COLO829 (cell line): ENCODE data around the gene BPHL.
"Not testable (repeated sequence)": the region's sequence is repeated elsewhere in the genome, so short reads cannot be mapped to it uniquely, and the experiment has no call there.

Source experiments
- DNase-seq: peaks from one replicate; pipeline ENCODE4 v3.0.0; 2012; ENCODE audit warnings: low spot score

BPHL gene

DNA sequence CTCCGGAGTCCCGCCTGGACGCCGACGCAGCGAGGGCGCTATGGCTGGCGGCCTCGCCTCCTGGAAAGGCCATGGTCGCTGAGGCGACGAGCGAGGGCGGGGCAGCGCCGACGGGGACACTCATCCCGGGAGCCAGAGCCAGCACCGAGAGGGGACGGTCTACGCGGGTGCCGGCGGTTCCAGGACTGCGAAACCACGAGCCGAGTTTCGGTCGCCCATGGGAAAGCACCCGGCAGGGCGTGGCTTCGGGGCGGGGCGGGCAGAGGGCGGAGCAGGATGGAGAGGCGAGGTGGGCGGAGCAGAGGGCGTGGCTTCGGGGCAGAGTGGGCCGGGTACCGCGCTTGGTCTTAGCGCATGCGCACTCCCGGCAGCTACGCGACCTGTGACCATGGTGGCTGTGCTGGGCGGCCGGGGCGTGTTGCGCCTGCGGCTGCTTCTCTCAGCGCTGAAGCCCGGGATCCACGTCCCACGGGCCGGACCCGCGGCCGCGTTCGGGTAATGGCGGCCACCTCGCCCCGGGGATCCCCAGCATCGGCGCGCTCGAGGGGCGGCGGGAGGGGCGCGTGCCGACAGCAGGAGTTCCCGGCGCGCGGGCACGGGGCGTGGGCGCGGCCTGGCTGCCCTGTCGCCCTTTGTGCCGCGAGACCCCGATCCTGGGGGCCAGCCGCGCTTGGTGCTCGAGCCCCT is at the start of gene BPHL:
BPHL (plus strand) TSS at position 359 of the 687 bp plus-strand sequence; CDS start at position 389, 30 bp downstream.
- DNase-seq, result peak; percentile 100

DNA sequence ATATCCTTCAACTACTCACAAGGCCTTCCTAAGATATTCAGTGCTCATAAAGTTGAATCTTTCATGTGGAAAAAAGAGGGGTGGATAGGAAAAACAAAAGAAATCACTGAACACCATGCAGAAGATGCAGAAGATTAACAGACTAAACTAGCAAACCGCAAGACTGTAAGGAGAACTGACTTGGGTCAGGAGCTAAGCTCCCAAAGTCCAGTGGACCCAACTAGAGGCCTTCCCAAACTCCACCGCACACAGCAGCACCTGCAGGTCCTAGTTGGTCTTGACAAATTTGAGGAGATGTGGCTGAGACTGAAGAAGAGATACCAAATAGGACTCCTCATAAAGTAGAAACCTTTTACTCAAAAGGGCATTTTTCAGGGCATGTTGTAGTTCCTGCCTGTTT is 46.9 kb upstream of the BPHL start:
- DNase-seq, result no peak

DNA sequence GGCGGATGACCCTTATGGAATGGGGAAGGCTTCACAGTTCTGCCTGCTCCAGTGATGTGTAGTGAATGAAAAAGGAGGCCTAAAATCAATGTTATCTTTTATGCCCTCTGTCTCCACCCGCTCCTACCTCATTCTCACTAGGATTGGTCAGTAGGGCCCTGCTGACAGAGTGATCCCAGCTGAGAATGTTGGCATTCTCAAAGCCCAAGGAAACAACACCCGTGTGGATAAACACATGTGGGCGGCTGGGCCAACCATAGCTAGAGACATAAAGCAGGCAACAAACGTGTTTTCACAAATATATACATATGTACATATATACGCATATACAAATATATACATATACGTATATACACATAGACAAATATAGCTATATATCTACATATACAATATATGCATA is 45.7 kb upstream of the BPHL start:
- no peak for DNase-seq

DNA sequence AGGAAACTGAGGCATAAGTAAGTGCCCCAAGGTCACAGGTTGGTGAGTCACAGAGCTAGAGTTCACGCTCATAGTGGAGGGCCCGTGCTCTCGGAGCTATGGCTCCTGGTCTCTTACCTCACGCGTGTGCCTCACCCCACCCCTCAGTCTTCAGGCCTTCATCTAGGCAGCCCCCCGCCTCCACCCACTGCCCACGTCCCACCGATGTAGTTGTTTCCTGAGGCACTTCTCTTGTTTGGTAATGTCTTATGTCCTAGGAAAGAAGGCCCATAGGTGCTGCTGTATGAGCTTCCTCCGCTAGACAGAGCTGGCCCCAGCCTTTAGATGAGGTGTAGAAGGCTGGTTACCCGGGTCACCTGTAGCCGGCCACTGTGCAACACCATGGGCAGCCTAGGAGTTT is 45.1 kb upstream of the BPHL start:
- no peak for DNase-seq

DNA sequence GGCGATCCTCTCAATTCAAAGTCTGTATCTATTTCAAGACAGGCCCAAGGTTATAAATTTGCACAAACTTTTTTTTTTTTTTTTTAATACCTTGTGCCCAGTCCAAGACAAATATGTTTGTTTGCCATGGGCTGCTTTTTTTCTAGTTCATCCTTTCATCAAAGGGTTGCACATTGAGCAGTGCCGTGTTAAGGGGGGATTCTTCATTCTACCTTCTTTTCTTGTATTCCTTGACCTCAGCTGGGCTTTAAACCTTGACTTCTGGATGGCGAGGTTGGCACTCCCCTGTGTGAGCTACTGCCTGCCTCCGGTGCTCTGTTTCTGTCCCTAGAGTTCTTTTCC is 42.8 kb upstream of the BPHL start:
- no peak for DNase-seq

DNA sequence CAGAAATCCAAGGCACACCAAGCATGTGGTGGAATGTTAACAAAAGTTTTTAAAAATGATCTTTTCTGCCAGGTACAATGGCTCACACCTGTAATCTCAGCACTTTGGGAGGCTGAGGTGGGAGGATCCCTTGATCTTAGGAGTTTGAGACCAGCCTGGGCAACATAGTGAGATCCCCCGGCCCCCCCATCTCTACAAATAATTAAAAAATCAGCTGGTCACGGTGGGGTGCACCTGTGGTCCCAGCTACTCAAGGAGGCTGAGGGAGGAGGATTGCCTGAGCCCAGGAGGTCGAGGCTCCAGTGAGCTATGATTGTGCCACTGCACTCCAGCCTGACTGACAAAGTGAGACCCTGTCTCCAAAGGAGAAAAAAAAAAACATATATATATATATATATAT is 42.2 kb upstream of the BPHL start:
- no peak for DNase-seq

DNA sequence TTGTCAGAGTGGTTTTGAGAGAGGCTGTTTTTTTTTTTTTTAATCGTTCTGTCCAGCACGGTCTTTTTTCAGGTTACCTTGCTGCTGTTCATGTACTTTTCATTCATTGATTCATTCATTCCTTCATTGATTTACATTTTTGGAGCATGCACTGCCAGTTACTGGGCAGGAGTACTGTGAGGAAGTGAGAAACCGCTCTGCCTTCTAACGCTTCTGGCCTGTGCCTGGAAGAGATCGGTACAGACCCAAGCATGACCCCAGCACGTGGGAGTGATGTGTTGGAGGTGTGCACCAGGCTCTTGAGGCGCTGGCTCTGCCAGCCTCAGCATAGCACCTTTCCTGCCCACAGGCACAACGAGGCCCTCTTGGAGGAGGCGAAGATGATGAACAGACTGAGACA is 41.1 kb upstream of the BPHL start:
- DNase-seq, result no peak

DNA sequence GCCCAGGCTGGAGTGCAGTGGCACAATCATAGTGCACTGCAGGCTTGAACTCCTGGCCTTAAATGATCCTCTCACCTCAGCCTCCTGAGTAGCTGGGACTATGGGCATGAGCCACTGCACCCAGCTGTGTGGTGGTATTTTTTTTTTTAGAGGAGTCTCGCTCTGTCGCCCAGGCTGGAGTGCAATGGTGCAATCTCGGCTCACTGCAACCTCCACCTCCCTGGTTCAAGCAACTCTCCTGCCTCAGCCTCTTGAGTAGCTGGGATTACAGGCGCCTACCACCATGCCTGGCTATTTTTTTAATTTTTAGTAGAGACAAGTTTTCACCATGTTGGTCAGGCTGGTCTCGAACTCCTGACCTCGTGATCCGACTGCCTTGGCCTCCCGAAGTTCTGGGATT is 39.6 kb upstream of the BPHL start:
- DNase-seq, result not testable (repeated sequence)

DNA sequence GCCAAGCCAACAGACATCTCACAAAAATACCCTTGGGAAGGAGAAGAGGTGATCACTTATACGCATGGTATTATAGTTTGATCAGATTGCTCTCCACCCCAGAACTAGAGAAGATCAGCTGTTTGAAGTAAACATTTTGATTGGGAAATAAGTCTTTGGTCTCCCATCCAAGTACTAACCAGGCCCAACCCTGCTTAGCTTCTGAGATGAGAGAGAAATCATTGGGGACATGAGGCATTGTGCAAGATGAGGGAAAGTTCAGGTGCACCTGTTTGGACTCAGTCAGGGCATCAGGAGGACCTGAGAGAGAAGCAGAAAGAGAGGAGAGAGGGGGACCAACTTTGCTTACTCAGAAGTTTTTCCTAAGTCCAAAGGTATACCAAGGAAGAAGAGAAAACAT is 38.8 kb upstream of the BPHL start:
- DNase-seq, result no peak

DNA sequence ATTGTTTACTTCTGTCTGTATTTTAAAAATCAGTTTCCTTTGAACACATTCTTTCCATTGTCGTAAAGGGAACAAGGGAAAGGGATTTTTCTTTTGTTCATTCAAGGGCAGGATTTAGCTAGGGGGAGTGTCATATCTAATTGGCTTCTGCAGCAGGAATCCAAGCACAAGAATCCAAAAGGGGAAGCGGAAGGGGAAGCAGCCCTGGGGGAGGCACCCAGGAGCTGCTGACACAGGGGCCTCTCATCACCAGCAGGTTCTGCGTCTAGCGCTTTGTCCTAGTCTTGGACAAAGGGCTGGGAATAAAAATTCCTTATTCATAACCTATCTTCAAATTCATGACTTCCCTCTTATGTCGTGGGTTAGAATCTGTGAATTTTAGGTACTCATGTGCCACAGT is 36.6 kb upstream of the BPHL start:
- DNase-seq, result no peak

DNA sequence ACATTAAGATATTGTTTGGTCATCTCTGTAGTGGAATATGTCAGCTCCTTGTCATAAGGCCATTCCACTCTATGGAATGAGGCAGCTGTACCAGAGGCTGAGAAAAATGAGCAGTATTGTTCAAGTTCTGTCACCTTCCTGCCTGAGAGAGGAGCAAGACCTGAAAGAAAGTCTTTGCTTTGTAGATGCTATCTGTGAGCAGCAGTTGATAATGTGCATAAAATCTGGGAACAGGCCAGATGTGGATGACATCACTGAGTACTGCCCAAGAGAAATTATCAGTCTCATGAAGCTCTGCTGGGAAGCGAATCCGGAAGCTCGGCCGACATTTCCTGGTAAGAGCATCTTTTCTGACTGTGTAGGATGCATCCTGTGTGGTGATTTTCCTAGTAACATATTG is 33.4 kb upstream of the BPHL start:
- peak; percentile 31 for DNase-seq

DNA sequence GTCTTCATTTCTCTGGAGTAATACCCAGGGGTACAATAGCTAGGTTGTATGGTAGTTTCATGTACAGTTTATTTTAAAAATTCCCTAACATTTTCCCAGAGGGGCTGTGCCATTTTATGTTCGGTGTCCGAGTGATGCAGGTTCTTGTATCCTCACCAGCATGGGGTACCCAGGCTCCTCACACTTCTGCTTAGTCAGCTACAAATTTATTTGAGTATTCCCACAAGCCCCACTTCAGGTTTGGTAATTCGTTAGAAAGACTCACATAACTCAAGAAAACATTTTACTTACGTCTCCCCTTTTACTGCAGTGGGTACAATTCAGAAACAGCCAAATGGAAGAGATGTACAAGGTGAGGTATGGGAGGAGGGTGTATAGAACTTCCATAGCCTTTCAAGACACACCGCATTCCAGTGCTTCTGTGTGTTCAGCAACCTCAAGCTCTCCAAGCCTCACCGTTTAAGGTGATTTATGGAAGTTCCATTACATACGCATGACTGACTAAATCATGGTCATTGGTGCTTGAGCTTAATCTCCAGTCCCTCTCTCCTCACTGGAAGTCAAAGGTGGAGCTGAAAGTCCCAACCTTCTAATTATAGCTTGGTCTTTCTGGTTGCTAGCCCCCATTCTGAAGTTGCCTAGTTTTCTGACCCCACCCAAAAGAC is 32.1 kb upstream of the BPHL start:
- no peak for DNase-seq

DNA sequence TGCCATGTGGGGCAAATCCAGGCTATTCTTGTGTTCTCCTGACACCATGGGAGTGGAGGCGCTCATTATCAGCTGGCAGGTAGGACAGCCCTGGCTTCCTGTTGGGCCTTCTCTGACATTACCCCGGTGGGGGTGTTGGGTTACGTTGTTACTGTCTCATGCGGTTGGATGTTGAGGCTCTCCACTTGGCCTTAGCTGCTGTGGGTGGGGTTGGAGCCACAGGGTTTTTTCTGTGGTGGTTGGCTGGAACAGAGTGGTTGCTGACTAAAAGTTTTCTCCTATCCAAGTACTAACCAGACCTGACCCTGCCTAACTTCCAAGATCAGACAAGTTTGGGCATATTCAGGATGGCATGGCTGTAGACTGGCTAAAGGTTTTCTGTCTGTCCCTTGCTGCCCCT is 30.1 kb upstream of the BPHL start:
- no peak for DNase-seq

DNA sequence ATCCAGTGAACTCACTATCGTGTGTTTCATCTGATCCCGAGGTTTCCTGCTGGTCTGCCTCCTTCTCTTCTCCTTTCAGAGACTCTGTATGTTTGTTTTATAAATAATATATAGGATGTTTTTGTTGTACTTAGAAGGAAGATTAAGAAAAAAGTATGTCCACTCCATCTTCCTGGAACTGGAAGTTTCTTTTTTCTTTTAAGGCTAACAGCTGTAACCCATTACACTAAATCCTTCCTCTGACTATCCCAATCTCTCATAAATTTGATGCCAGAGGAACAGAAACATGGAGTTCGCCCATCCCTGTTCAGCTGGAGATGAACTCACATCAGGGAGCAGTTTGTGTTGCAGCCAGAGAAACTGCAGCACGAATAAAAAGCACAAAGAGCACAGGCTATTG is 29.5 kb upstream of the BPHL start:
- no peak for DNase-seq

DNA sequence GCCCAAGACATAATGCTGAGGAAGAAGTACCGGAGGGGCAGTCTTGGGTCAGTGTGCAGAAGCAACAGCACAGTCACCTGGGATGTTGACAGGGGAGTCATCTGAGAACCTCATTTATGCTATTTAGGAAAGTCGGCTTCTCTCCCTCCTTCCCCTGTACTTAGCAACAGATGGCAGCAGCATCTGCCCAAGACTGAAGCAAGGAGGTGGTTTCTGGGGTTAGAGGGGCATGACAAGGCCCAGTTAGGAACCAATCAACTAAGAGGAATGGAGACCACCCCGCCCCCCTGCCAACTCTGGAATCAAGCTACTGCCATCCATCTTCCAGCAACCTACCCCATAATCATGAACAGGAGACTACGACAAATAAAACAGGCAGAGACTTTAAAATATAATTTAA is 28.5 kb upstream of the BPHL start:
- DNase-seq, result no peak

DNA sequence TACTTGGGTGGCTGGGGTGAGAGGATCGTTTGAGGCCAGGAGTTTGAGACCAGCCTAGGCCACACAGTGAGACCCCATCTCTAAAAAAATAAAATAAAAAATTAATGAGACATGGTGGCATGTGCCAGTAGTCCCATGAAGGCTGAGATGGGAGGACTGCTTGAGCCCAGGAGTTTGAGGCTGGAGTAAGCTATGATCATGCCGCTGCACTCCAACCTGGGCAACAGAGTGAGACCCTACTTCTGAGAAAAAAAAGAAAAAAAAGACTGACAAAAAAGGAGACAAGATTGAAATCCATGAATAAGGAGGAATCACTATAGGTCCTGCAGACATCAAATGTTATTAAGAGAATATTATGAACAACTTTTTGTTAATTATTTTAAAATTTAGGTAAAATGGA is 23.7 kb upstream of the BPHL start:
- DNase-seq, result no peak

DNA sequence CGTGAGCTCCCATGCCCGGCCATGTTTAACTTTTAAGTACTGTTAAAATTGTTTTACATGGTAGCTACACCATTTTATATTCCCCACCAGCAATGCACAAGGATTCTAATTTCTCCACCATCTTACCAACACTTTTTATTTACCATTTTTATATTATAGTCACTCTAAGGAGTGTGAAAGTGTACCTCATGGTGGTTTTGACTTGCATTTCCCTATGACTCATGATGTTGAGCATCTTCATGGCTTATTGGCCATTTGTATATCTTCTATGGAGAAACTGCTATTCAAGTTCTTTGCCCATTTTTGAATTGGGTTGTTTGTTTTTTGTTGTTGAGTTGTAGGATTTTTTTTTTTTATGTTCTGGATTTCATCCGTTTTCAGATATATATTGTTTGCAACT is 15.6 kb upstream of the BPHL start:
- no peak for DNase-seq

DNA sequence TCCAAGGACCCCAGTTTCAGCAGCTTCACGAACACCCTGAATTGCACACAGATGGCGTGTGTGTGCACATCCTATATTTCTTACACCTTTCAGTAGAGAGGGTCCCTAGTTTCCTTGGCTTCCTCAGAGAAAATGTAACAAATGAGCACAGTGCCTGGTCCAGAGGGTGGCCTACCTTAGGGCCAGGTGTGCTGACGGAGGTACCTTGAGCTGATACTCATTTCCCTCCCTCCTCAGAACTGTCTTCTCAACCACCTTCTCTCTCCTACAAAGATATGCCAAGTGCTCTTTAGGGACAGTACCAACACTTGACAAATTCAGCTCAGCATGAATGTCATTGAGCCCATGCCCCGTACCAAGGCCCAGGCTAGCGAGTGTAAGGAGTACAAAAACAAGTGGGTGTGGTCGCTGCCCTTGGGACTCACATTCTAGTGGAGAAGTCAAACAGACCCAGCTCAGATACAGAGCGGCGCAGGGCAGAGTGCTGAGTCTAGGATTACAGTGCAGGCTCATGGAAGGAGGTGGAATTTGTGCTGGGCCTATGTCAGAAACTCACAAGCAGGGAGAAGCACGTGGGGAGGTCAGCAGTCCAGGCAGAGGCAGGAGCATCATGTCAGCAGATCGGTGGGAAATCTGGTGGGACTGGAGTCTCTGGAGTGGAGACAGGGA is 9.6 kb upstream of the BPHL start:
- DNase-seq, result no peak

DNA sequence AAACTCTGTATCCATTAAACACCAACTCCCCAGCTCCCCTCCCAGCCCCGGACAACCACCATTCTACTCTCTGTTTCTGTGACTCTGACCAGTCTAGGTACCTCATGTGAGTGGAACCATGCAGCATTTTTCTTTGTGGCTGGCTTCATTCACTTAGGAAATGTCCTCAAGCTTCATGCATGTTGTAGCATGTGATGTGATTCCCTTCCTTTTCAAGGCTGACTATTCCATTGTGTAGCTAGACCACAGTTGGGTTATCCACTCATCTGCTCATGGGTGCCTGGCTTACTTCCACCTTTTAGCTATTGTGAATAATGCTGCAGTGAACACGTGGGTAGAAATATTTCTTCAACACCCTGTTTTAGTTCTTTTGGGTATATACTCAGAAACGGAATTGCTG is 8.8 kb upstream of the BPHL start:
- DNase-seq, result no peak

DNA sequence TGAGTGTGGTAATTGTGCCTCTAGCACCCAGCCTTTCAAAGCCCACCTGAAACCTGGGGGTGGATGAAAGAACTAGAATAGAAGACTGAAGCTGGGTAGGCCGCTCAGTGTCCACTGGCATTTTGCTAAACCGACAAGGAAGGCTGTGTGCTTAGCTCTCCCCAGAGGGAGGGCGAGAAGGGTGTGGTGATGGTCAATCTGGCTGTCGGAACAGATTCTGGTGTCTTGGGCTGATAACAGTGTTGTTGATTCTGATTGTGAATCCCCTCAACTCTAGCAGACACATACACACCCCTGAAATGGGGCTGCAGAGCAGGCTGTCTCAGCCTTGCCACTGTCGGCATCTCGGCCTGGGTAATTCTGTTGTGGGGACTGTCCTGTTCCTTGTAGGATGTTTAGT is 4.1 kb upstream of the BPHL start:
- no peak for DNase-seq

DNA sequence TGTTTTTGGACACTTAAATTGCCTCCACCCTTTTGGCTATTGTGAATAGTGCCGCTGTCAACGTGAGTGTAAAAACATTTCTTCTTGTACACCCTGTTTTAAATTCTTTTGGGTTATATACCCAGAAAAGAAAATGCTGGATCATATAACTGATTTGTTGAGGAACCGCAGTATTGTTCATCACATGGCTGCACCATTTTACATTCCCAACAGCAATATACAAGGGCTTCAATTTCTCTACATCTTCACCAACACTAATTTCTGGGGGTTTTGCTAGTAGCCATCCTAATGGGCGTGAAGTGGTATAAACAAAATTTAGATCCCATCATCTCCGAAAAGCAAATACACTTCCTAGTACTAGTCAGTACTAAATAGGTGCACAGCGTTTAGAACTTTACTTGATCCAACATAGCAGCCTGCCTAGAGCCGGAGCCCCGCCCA is 579 bp upstream of the BPHL start:
- DNase-seq, result no peak

DNA sequence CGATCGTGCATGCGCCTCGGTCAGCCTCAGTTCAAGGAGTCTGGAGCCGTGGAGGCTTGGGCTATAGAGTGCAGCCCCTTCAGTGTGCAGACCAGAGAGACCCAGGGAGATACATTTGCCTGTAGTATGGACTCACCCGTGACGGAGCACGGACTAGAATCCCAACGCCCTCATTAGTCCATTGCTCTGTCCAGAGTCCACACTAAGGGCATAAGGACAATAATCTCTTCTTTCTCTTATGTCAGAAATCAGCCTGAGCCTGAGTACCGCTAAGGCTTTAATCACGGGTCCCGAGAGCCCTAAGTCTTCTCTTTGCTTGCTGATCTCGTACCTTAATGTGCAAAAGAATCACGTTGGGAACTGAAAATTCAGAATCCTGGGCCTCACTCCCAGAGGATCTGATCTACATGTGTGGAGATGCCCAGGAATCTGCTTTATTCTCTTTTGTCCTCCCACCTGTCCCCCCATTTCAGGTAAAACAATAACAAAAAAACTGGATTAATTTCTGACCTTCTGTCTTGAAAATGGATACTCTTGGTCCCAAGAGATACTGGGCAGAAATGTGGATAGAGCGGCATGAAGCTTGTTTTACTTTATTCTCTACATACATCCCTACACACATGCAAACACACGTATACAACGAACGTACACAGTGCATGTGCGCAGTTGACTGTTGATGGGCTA is 671 bp downstream of the BPHL start:
- DNase-seq, result peak; percentile 42

DNA sequence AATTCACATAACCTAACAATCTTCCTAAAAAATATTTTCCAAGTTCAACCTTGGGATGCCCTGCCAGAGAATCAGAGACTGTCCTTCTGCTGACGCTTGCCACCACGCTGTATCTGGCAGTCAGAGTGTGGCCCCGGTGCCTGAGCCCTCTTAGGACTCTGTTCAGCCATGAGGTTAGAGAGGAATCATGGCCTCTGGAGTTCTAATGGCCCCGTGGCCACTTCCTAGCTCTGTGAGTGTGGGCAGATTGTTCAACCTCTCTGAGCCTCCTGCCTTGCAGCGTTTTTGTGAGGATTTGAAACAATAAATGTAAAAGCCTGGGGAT is 2.2 kb downstream of the BPHL start:
- DNase-seq, result no peak
